Progenitor cell of endocrine pancreas (in vitro differentiated cells): ENCODE measurements around the gene GPR68. TPM values are rescaled to one million over a fixed set of nuclear protein-coding genes. Genes with fewer than 3 reads are reported as not detected.

ENCODE experiments used
- DNase-seq: peaks from one replicate; pipeline ENCODE4 v3.0.0; 2021; ENCODE audit warnings: low spot score; ENCODE audit not compliant: unreplicated experiment
- H3K27ac Mint-ChIP-seq: 2 replicates; pipeline ENCODE4 v1.8.0; 2021; ENCODE audit warnings: mild to moderate bottlenecking, moderate library complexity, mixed read lengths
- H3K27me3 Mint-ChIP-seq: 2 replicates; pipeline ENCODE4 v1.8.0; 2021; ENCODE audit warnings: mixed read lengths
- H3K36me3 Mint-ChIP-seq: 2 replicates; pipeline ENCODE4 v1.8.0; 2022; ENCODE audit warnings: mixed read lengths; ENCODE audit not compliant: insufficient read depth
- H3K4me1 Mint-ChIP-seq: 2 replicates; pipeline ENCODE4 v1.8.0; 2021; ENCODE audit warnings: low read depth, mixed read lengths
- H3K4me3 Mint-ChIP-seq: 2 replicates; pipeline ENCODE4 v1.8.0; 2021; ENCODE audit warnings: low read depth, mild to moderate bottlenecking, moderate library complexity, mixed read lengths
- H3K9me3 Mint-ChIP-seq: 2 replicates; pipeline ENCODE4 v1.8.0; 2021; ENCODE audit warnings: low read depth, mixed read lengths
- CTCF ChIP-seq: fragments of 200-600 bp; sonication (generic); IDR thresholded peaks from one replicate; pipeline ENCODE4 v1.5.0; 2021; ENCODE audit warnings: antibody characterized with exemption, mild to moderate bottlenecking; ENCODE audit not compliant: unreplicated experiment
- total RNA-seq: library from RNA; stranded (reverse); gene quantifications from 2 replicates; pipeline ENCODE4 v1.2.1, GENCODE V29; 2021

Gene GPR68
- total RNA-seq, 1 donor from 2014 or later, result 0.31 TPM

DNA sequence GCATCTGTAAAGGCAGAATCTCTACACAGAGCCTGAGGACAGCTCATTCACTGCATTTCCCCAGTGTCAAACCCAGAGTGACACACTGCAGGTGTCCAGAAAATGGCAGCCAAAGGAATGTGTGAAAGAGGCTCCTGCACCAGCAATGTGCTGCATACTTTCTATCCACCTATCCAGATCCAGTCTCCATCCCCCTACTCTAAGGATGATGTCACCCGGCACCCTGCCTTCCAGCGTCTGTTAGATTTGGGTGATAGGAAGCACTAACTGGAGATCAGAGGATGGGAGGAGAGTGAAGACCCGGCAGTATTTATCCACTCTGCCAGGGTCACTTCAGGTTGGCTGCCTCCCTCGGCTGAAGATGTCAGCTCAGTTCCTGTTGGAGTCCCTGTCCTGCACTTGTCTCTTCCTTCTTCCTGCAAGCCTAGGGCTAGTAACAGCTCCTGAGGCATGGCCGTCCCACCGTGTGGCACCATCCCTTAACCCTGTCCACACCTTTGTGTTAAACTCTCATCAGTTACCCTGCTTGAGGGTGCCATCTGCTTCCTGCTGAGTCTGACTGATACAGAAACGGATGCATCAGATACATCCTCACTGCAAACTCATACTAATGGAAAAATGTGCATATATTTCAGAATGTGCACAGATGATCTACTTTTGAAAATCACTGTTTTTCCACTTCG, 13.0 kb upstream of the GPR68 start:
- DNase-seq, result no peak
- H3K9me3 Mint-ChIP-seq, result no peaks in the 10 kb centered on the region
- no peak overlapping the region for H3K4me3 Mint-ChIP-seq
- no peak for TF ChIP-seq CTCF
- no peaks in the 10 kb centered on the region for H3K36me3 Mint-ChIP-seq
- peaks cover 51% of the 10 kb centered on the region for H3K27me3 Mint-ChIP-seq
- no peaks in the 10 kb centered on the region for H3K4me1 Mint-ChIP-seq
- no peak overlapping the region for H3K27ac Mint-ChIP-seq

DNA sequence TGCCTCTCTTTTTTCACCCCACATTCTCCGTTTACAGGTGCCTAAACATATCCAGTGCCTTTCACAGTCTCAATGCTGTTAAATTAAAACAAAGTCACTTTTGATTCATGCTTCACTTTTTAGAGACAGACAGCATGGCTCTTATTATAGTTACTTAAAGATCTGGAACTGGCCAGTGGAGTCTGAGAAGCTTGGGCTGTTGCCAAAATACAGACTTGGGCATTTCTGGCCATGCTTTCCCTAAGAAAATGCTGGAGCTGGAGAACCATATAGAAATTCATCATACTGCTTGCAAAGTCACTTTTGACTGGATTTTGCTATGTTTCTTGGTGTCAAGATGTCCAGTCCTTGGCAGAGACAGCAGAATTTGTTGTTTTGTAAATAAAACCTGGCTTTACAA, 12.2 kb upstream of the GPR68 start:
- TF ChIP-seq CTCF, result no peak
- no peak for DNase-seq
- H3K36me3 Mint-ChIP-seq, result no peaks in the 10 kb centered on the region
- H3K9me3 Mint-ChIP-seq, result no peaks in the 10 kb centered on the region
- H3K27me3 Mint-ChIP-seq, result peaks cover 50% of the 10 kb centered on the region
- no peaks in the 10 kb centered on the region for H3K4me1 Mint-ChIP-seq
- H3K4me3 Mint-ChIP-seq, result no peak overlapping the region
- no peak overlapping the region for H3K27ac Mint-ChIP-seq

DNA sequence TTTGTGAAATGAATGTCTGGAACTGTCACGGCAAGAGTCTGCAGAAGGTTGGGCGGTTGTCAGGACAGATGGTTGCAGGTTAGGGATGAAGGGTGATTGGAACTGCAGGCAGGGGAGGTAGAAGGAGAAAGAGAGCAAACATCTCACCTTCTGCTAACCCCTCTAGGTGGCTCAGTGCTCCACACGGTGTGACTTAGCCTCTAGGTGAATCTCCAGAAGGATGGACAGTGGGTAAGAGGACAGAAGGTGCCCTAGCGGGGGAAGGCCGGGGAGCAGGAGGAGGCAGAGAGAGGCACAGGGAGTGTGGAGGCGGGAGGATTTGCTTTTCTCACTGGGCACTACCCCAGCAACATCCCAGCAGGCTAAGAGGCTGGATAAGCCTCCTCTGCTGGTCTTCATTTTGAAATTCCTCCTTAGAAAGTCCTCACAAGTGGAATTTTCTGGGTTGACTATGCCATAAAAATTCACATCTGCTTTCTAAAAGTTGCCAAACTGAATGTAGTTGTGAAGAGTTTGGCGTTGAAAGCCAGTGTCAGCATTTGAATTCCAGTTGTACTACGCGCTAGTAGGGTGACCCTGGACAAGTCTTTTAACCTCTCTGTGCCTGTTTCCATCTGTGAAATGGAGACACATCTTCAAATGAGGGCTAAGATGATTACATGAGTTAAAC, 10.7 kb upstream of the GPR68 start:
- peak overlapping the region; percentile 75 for H3K4me3 Mint-ChIP-seq
- no peaks in the 10 kb centered on the region for H3K36me3 Mint-ChIP-seq
- H3K27me3 Mint-ChIP-seq, result peaks cover 48% of the 10 kb centered on the region
- H3K4me1 Mint-ChIP-seq, result peaks cover 5% of the 10 kb centered on the region
- H3K9me3 Mint-ChIP-seq, result no peaks in the 10 kb centered on the region
- no peak for TF ChIP-seq CTCF
- no peak for DNase-seq
- no peak overlapping the region for H3K27ac Mint-ChIP-seq

- Mint-ChIP-seq H3K27ac (peak overlapping the region; percentile 23), H3K27me3 (peaks cover 48% of the 10 kb centered on the region), H3K4me1 (peaks cover 10% of the 10 kb centered on the region), H3K36me3 (no peaks in the 10 kb centered on the region), H3K9me3 (no peaks in the 10 kb centered on the region), H3K4me3 (peak overlapping the region; percentile 75)
- TF ChIP-seq CTCF, result no peak
- DNase-seq, result no peak
Observed at GRCh38 chr14:91254461-91254860, 10.0 kb upstream of the GPR68 start.

DNA sequence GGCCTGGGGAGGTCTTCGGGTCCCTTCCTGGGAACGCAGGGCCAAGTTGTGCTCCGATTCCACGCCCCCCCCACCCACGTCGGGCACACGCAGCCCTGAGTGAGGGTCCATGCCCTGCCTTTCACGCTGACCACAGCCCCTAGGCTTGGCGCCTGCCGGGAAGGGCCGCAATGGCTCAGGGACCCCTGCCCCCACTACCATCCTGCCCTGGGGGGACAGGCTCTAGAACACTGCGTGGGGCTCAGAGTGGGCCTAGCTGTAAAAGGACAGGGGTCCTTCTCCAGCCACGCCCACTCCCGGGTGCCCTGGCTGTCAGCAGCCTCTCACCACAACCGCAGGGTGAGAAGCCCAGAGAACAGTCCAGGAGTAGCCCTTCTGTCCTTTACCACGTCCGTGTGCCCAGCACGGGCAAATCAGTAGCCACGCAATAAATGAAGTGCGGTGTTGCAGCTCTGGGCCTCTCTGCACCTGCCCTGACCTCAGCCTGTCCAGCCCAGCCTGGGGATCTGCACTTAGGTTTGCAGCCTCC, 9.4 kb upstream of the GPR68 start:
- Mint-ChIP-seq H3K4me3 (peak overlapping the region; percentile 75), H3K27me3 (peaks cover 48% of the 10 kb centered on the region), H3K9me3 (no peaks in the 10 kb centered on the region), H3K36me3 (no peaks in the 10 kb centered on the region), H3K27ac (peak overlapping the region; percentile 77), H3K4me1 (peaks cover 10% of the 10 kb centered on the region)
- TF ChIP-seq CTCF, result no peak
- no peak for DNase-seq
